Measurements from ENCODE around the gene TARBP2.

Gene TARBP2

DNA sequence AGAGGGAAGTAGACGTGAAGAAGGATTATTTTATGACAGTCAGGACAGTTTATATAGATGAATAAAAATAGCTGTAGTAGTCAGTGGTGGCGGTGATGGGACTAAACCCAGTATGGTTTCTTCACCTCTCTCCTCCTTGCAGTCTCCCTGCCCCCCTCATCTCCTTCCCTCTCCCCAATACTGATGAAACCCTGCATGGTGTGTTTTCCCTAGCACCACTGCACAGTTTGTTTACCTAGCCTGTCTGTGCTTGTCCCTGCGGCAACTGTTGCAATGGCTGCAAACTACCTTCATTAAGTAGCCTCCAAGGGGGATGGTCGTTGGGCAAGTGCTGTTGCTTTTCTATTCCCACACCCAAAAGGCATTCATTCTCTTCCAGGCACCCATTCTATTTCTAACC lies 34.4 kb upstream of the TARBP2 start:
- TF ChIP-seq ZNF8 (CRISPR knock-in tag; IDR thresholded peaks at IDR 0.05) (no peak), TOX (CRISPR knock-in tag; IDR thresholded peaks at IDR 0.05; ENCODE audit: borderline replicate concordance) (no peak), ZFP3 (CRISPR knock-in tag; IDR thresholded peaks at IDR 0.05) (no peak), ZNF70 (CRISPR knock-in tag; IDR thresholded peaks at IDR 0.05) (no peak), TSHZ2 (CRISPR knock-in tag; IDR thresholded peaks at IDR 0.05) (no peak), CSDC2 (CRISPR knock-in tag; IDR thresholded peaks at IDR 0.05) (no peak), ZNF565 (CRISPR knock-in tag; conservative IDR thresholded peaks at IDR 0.05; ENCODE audit: low read depth) (no peak)

GRCh38 chr12:53467082-53467481 lies 34.0 kb upstream of the TARBP2 start:
- TF ChIP-seq TCF4 (CRISPR knock-in tag; IDR thresholded peaks at IDR 0.05; ENCODE audit: borderline replicate concordance) (no peak), ISL1 (CRISPR knock-in tag; IDR thresholded peaks at IDR 0.05) (no peak), ESRRG (CRISPR knock-in tag; IDR thresholded peaks at IDR 0.05) (no peak), ZNF565 (CRISPR knock-in tag; conservative IDR thresholded peaks at IDR 0.05; ENCODE audit: low read depth) (no peak), GLIS3 (CRISPR knock-in tag; IDR thresholded peaks at IDR 0.05) (no peak)
- no peak for ATAC-seq

More for the DNA sequence above, 34.4 kb upstream of the TARBP2 start:
- ATAC-seq, result no peak

GRCh38 chr12:53467880-53468279 lies 33.2 kb upstream of the TARBP2 start:
- TF ChIP-seq, protein P1, sequence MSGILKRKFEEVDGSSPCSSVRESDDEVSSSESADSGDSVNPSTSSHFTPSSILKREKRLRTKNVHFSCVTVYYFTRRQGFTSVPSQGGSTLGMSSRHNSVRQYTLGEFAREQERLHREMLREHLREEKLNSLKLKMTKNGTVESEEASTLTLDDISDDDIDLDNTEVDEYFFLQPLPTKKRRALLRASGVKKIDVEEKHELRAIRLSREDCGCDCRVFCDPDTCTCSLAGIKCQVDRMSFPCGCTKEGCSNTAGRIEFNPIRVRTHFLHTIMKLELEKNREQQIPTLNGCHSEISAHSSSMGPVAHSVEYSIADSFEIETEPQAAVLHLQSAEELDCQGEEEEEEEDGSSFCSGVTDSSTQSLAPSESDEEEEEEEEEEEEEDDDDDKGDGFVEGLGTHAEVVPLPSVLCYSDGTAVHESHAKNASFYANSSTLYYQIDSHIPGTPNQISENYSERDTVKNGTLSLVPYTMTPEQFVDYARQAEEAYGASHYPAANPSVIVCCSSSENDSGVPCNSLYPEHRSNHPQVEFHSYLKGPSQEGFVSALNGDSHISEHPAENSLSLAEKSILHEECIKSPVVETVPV (CRISPR knock-in tag; IDR thresholded peaks at IDR 0.05), result no peak
- TF ChIP-seq ZNF70 (CRISPR knock-in tag; IDR thresholded peaks at IDR 0.05) (no peak), ZFP30 (CRISPR knock-in tag; IDR thresholded peaks at IDR 0.05) (no peak), ESRRG (CRISPR knock-in tag; IDR thresholded peaks at IDR 0.05) (no peak)

GRCh38 chr12:53468282-53468681 lies 32.8 kb upstream of the TARBP2 start:
- TF ChIP-seq ZNF8 (CRISPR knock-in tag; IDR thresholded peaks at IDR 0.05), result no peak
- TF ChIP-seq TOX (CRISPR knock-in tag; IDR thresholded peaks at IDR 0.05; ENCODE audit: borderline replicate concordance), result no peak
- no peak for TF ChIP-seq SNAI2 (CRISPR knock-in tag; IDR thresholded peaks at IDR 0.05)
- no peak for TF ChIP-seq OSR1 (CRISPR knock-in tag; IDR thresholded peaks at IDR 0.05)
- no peak for TF ChIP-seq BACH2 (CRISPR knock-in tag; IDR thresholded peaks at IDR 0.05; ENCODE audit: borderline replicate concordance)
- TF ChIP-seq CSDC2 (CRISPR knock-in tag; IDR thresholded peaks at IDR 0.05), result no peak
- TF ChIP-seq, protein P2, sequence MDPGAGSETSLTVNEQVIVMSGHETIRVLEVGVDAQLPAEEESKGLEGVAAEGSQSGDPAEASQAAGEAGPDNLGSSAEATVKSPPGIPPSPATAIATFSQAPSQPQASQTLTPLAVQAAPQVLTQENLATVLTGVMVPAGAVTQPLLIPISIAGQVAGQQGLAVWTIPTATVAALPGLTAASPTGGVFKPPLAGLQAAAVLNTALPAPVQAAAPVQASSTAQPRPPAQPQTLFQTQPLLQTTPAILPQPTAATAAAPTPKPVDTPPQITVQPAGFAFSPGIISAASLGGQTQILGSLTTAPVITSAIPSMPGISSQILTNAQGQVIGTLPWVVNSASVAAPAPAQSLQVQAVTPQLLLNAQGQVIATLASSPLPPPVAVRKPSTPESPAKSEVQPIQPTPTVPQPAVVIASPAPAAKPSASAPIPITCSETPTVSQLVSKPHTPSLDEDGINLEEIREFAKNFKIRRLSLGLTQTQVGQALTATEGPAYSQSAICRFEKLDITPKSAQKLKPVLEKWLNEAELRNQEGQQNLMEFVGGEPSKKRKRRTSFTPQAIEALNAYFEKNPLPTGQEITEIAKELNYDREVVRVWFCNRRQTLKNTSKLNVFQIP (CRISPR knock-in tag; IDR thresholded peaks at IDR 0.05; ENCODE audit: borderline replicate concordance, low read depth), result no peak
- TF ChIP-seq ARNTL (CRISPR knock-in tag; IDR thresholded peaks at IDR 0.05; ENCODE audit: borderline replicate concordance, low read depth), result no peak
- no peak for TF ChIP-seq ISL1 (CRISPR knock-in tag; IDR thresholded peaks at IDR 0.05)
- TF ChIP-seq TCF4 (CRISPR knock-in tag; IDR thresholded peaks at IDR 0.05; ENCODE audit: borderline replicate concordance), result no peak
- TF ChIP-seq PPARA (CRISPR knock-in tag; IDR thresholded peaks at IDR 0.05; ENCODE audit: borderline replicate concordance), result no peak
- no peak for TF ChIP-seq ESRRG (CRISPR knock-in tag; IDR thresholded peaks at IDR 0.05)
- no peak for TF ChIP-seq ZNF70 (CRISPR knock-in tag; IDR thresholded peaks at IDR 0.05)
- TF ChIP-seq, protein P1 (CRISPR knock-in tag; IDR thresholded peaks at IDR 0.05), result no peak
- TF ChIP-seq, protein P3, sequence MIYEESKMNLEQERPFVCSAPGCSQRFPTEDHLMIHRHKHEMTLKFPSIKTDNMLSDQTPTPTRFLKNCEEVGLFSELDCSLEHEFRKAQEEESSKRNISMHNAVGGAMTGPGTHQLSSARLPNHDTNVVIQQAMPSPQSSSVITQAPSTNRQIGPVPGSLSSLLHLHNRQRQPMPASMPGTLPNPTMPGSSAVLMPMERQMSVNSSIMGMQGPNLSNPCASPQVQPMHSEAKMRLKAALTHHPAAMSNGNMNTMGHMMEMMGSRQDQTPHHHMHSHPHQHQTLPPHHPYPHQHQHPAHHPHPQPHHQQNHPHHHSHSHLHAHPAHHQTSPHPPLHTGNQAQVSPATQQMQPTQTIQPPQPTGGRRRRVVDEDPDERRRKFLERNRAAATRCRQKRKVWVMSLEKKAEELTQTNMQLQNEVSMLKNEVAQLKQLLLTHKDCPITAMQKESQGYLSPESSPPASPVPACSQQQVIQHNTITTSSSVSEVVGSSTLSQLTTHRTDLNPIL (CRISPR knock-in tag; IDR thresholded peaks at IDR 0.05; ENCODE audit: low read depth), result no peak
- no peak for ATAC-seq

More at GRCh38 chr12:53467880-53468279, 33.2 kb upstream of the TARBP2 start:
- ATAC-seq, result no peak

Measured in SK-N-SH treated with all-trans-retinoic acid at 6 μM for 48 hours (cell line).